ENCODE results near the gene SHISAL1.

Gene SHISAL1

DNA sequence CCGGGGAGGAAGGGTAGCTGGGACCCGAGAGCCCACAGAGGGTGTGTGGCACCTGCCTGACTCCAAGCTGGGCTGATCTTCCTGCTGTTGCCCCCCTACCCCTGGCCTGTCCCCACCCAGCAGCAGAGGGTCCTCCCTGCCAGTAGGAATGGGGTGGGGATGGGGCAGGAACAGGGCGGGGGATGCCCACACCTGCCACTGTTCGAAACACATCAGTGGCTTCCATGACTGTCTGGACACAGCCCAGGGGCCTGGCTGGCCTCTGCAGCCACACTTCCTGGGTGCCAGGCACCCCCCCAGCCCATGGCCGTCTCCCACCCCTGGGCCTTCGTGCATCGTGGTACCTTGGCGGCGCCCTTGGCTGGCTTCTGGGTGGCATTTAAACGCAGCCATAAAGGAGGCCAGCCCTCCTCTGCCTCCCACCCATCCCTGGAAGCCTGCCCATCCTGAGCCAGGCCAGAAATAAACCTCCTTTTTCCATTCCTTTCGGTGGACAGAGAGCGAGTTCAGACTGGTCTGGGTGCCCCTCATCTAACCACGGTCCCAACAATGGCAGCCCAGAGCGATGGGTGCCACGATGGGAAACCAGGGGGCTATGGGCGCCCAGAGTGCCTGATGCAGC, 745 bp upstream of the SHISAL1 start:
- Histone ChIP-seq H3K79me2 (ENCODE audit: insufficient read depth, low read length) (no peaks in the 10 kb centered on the region), H3K4me2 (ENCODE audit: low read length) (no peak overlapping the region), H3K9ac (ENCODE audit: low read length) (no peak overlapping the region), H4K20me1 (ENCODE audit: insufficient read depth, low read length) (no peaks in the 10 kb centered on the region), H3K4me3 (ENCODE audit: low read depth, low read length, poor library complexity, severe bottlenecking) (no peak overlapping the region), H3K4me1 (ENCODE audit: insufficient read depth, low read length, severe bottlenecking) (no peaks in the 10 kb centered on the region), H2AFZ (ENCODE audit: low read length) (no peak overlapping the region), H3F3A (ENCODE audit: insufficient read depth, low read length) (no peaks in the 10 kb centered on the region), H3K9me2 (ENCODE audit: low read depth, low read length) (no peaks in the 10 kb centered on the region), H3K27ac (ENCODE audit: low read depth, low read length, poor library complexity, severe bottlenecking) (no peak overlapping the region), H3K9me3 (ENCODE audit: low read length) (no peaks in the 10 kb centered on the region), H3K27me3 (ENCODE audit: insufficient read depth, low read length) (0 out of 2 replicates have a peak, but pooled peaks cover 7% of the 10 kb centered on the region), H3K36me3 (ENCODE audit: insufficient read depth, low read length) (no peaks in the 10 kb centered on the region)
- TF ChIP-seq EZH2 (IDR thresholded peaks at IDR 0.05; ENCODE audit: borderline replicate concordance, low read length), result no peak
- TF ChIP-seq, protein P1, sequence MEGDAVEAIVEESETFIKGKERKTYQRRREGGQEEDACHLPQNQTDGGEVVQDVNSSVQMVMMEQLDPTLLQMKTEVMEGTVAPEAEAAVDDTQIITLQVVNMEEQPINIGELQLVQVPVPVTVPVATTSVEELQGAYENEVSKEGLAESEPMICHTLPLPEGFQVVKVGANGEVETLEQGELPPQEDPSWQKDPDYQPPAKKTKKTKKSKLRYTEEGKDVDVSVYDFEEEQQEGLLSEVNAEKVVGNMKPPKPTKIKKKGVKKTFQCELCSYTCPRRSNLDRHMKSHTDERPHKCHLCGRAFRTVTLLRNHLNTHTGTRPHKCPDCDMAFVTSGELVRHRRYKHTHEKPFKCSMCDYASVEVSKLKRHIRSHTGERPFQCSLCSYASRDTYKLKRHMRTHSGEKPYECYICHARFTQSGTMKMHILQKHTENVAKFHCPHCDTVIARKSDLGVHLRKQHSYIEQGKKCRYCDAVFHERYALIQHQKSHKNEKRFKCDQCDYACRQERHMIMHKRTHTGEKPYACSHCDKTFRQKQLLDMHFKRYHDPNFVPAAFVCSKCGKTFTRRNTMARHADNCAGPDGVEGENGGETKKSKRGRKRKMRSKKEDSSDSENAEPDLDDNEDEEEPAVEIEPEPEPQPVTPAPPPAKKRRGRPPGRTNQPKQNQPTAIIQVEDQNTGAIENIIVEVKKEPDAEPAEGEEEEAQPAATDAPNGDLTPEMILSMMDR (IDR thresholded peaks at IDR 0.05; ENCODE audit: low read length), result no peak

DNA sequence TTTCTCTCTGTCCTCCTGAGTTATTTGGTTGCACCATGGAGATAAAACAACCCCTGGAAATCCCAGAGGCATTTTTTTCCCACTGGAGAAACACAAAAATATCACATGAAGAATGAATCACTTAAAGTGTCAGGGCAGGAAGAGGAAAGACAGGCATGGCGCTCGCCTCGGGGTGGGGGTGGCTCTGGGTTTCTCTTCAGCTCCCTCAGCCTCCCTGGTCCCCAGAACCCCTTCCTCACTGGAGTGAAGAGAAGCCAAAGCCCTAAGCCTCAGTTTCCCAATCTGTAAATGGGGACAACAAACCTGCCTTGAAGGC, 938 bp downstream of the SHISAL1 start:
- no peaks in the 10 kb centered on the region for H3K79me2 ChIP-seq (ENCODE audit: insufficient read depth, low read length)

DNA sequence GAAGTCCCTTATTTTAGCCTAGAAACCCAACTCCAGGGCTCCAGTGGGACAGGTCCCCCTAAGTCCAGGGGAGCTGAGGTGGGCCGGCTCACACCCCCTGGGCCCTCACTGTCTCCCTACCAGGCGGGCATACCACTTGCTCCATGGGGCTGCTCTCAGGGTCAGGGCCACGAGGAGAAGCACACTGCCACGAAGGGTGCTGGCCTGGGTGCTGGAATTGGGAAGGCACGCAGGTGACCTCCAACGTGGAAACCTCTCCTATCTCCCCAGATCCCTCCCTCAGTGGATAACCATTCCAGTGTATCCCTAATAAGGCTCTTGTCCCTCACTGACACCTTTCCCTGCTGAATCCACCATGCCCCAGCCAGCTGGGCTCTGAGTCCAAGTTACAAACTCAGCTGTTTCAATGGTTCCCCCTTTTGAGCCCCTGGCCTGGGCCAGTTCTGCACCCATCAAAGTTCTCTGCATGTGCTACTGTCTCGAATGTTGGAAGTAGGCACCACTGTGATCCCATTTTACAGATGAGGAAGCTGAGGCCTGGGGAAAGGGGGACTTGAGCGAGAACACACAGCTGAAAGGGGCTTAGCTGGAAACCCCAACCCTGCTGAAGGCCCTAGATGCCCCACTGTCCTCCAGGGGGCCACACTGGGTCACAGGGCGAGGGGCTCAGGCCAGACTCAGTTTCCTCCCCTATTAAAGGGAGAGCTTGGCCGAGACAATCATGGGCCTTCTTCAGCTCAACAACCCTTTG, 1.5 kb downstream of the SHISAL1 start:
- Histone ChIP-seq H3K9ac (ENCODE audit: low read length) (no peak overlapping the region), H3K4me2 (ENCODE audit: low read length) (no peak overlapping the region), H3K9me2 (ENCODE audit: low read depth, low read length) (no peaks in the 10 kb centered on the region), H3K4me3 (ENCODE audit: low read depth, low read length, poor library complexity, severe bottlenecking) (no peak overlapping the region), H3K9me3 (ENCODE audit: low read length) (no peaks in the 10 kb centered on the region), H3F3A (ENCODE audit: insufficient read depth, low read length) (no peaks in the 10 kb centered on the region), H3K36me3 (ENCODE audit: insufficient read depth, low read length) (no peaks in the 10 kb centered on the region), H3K27ac (ENCODE audit: low read depth, low read length, poor library complexity, severe bottlenecking) (no peak overlapping the region), H4K20me1 (ENCODE audit: insufficient read depth, low read length) (no peaks in the 10 kb centered on the region), H3K79me2 (ENCODE audit: insufficient read depth, low read length) (no peaks in the 10 kb centered on the region), H3K4me1 (ENCODE audit: insufficient read depth, low read length, severe bottlenecking) (no peaks in the 10 kb centered on the region), H2AFZ (ENCODE audit: low read length) (no peak overlapping the region), H3K27me3 (ENCODE audit: insufficient read depth, low read length) (0 out of 2 replicates have a peak, but pooled peaks cover 10% of the 10 kb centered on the region)
- no peak for TF ChIP-seq EZH2 (IDR thresholded peaks at IDR 0.05; ENCODE audit: borderline replicate concordance, low read length)
- TF ChIP-seq, protein P1 (IDR thresholded peaks at IDR 0.05; ENCODE audit: low read length), result no peak

More for the DNA sequence above, 938 bp downstream of the SHISAL1 start:
- H3K27ac ChIP-seq (ENCODE audit: low read depth, low read length, poor library complexity, severe bottlenecking), result no peak overlapping the region
- no peak overlapping the region for H2AFZ ChIP-seq (ENCODE audit: low read length)
- H3K36me3 ChIP-seq (ENCODE audit: insufficient read depth, low read length), result no peaks in the 10 kb centered on the region
- H3K9me3 ChIP-seq (ENCODE audit: low read length), result no peaks in the 10 kb centered on the region
- H4K20me1 ChIP-seq (ENCODE audit: insufficient read depth, low read length), result no peaks in the 10 kb centered on the region
- no peak overlapping the region for H3K4me3 ChIP-seq (ENCODE audit: low read depth, low read length, poor library complexity, severe bottlenecking)
- TF ChIP-seq, protein P1 (IDR thresholded peaks at IDR 0.05; ENCODE audit: low read length), result no peak
- TF ChIP-seq EZH2 (IDR thresholded peaks at IDR 0.05; ENCODE audit: borderline replicate concordance, low read length), result no peak
- H3K4me2 ChIP-seq (ENCODE audit: low read length), result no peak overlapping the region
- H3K4me1 ChIP-seq (ENCODE audit: insufficient read depth, low read length, severe bottlenecking), result no peaks in the 10 kb centered on the region
- H3K27me3 ChIP-seq (ENCODE audit: insufficient read depth, low read length), result 0 out of 2 replicates have a peak, but pooled peaks cover 10% of the 10 kb centered on the region
- H3K9ac ChIP-seq (ENCODE audit: low read length), result no peak overlapping the region
- H3K9me2 ChIP-seq (ENCODE audit: low read depth, low read length), result no peaks in the 10 kb centered on the region
- no peaks in the 10 kb centered on the region for H3F3A ChIP-seq (ENCODE audit: insufficient read depth, low read length)
